PC-9 (cell line): ENCODE measurements around the gene ANKRD24. TPM values are rescaled to one million over a fixed set of nuclear protein-coding genes. Genes with fewer than 3 reads are reported as not detected.

ENCODE experiments used
- BruUV-seq: library from RNA; stranded (reverse); fragments of 400-500 nt; replicated peaks from 2 replicates; lab custom pipeline; 2021; lab: Mats Ljungman, UMichigan
- CTCF ChIA-PET: fragments of 300-600 bp; sonication (Branson Sonifier 250); formaldehyde crosslinking; loops from one replicate; lab custom pipeline; 2022; ENCODE audit warnings: antibody characterized with exemption; lab: Charles Lee
- POLR2A ChIA-PET: fragments of 300-600 bp; sonication (Branson Sonifier 250); formaldehyde crosslinking; loops from one replicate; lab custom pipeline; 2022; ENCODE audit warnings: antibody characterized with exemption; ENCODE audit not compliant: unreplicated experiment; lab: Charles Lee
- DNase-seq, 2 experiments: peaks; one replicate each; pipeline versions ENCODE4 v3.0.0 to v3.0.0-alpha.2; 2015 to 2022; ENCODE audit warnings: mixed read lengths in 1 of 2
- H2AFZ ChIP-seq: fragments of 200-600 bp; sonication (generic); 2 replicates; pipeline ENCODE4 v1.8.1; 2017; ENCODE audit warnings: antibody characterized with exemption
- H3F3A ChIP-seq: fragments of 200-600 bp; sonication (generic); 2 replicates; pipeline ENCODE4 v1.8.1; 2017; ENCODE audit warnings: antibody characterized with exemption, mild to moderate bottlenecking, low read depth; ENCODE audit not compliant: insufficient read depth
- H3K27ac ChIP-seq: fragments of 200-600 bp; sonication (generic); 2 replicates; pipeline ENCODE4 v1.6.1; 2016; ENCODE audit warnings: mixed run types
- H3K27me3 ChIP-seq: fragments of 200-600 bp; sonication (generic); 2 replicates; pipeline ENCODE4 v1.6.1; 2016; ENCODE audit warnings: low read depth, mixed run types; ENCODE audit not compliant: insufficient read depth
- H3K36me3 ChIP-seq: fragments of 200-600 bp; sonication (generic); 2 replicates; pipeline ENCODE4 v1.6.1; 2016; ENCODE audit warnings: low read depth, mixed run types
- H3K4me1 ChIP-seq: fragments of 200-600 bp; sonication (generic); replicated peaks from 2 replicates; pipeline ENCODE4 v1.6.1; 2016; ENCODE audit warnings: mixed run types; ENCODE audit not compliant: insufficient read depth
- H3K4me2 ChIP-seq: fragments of 200-600 bp; sonication (generic); 2 replicates; pipeline ENCODE4 v1.6.1; 2017; ENCODE audit warnings: mixed run types
- H3K4me3 ChIP-seq: fragments of 200-600 bp; sonication (generic); 2 replicates; pipeline ENCODE4 v1.6.1; 2016; ENCODE audit warnings: mixed run types
- H3K79me2 ChIP-seq: fragments of 200-600 bp; sonication (generic); 2 replicates; pipeline ENCODE4 v1.6.1; 2017; ENCODE audit warnings: low read depth, mixed run types
- H3K9me2 ChIP-seq: fragments of 200-600 bp; sonication (generic); 2 replicates; pipeline ENCODE4 v1.8.1; 2017; ENCODE audit warnings: mild to moderate bottlenecking; ENCODE audit not compliant: insufficient read depth
- H3K9me3 ChIP-seq: fragments of 200-600 bp; sonication (generic); 2 replicates; pipeline ENCODE4 v1.8.1; 2016; ENCODE audit warnings: low read depth; ENCODE audit not compliant: insufficient read depth
- H4K20me1 ChIP-seq: fragments of 200-600 bp; sonication (generic); 2 replicates; pipeline ENCODE4 v1.8.1; 2017; ENCODE audit not compliant: insufficient read depth
- EZH2 ChIP-seq: fragments of 200-600 bp; sonication (generic); IDR thresholded peaks from 2 replicates; pipeline ENCODE4 v1.8.0; 2017; ENCODE audit warnings: antibody characterized with exemption, low read depth
- intact Hi-C: fragments of 100-400 bp; cut with micrococcal nuclease; formaldehyde crosslinking; loops from one replicate; pipeline ENCODE4 v1.10.0; 2022; ENCODE audit not compliant: unreplicated experiment
- total RNA-seq: library from RNA; stranded (reverse); gene quantifications from 2 replicates; pipeline ENCODE4 v1.2.3, GENCODE V29; 2021
- TF ChIP-seq, protein P1 (sequence below): fragments of 200-600 bp; sonication (generic); conservative IDR thresholded peaks from 2 replicates; pipeline ENCODE4 v1.6.1; 2017; ENCODE audit warnings: mixed run types, antibody characterized with exemption, mild to moderate bottlenecking, moderate library complexity

ANKRD24 gene
- total RNA-seq, 1 experiment from 2014 or later = 0.79 TPM

DNA sequence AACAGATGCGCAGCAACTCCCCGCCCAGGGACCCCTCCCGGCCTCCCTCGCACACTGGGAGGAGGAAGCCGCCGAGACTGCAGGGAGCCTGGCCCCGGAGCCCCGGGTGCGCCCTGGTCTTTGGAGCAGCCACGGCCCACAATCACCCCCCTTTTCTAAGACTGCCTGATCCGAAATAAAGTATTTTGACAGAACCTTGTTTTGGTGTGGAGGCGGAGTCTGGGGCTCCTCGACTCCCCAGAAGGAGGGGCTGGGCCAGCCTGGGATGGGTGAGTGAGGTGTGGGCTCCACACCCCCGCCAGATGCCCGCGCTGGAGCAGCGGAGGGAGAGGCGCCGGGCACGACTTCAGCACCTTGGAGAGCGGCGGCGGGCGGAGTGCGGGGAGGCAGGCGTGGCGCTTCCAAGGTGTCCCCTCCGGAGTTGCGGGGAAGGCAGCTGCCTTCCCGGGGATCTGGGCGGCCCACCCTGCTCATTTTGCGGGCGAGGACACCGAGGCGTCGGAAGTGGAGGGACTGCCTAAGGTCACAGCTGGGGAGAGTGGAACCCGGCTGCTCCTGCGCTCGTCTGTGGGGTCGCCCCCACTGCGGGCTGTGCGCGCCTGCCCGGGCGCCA is 9.5 kb upstream of the ANKRD24 start:
- intact Hi-C loops = no loop called here
- Histone ChIP-seq H3K36me3 (no peaks in the 10 kb centered on the region), H3K9me2 (no peaks in the 10 kb centered on the region), H2AFZ (no peak overlapping the region), H3K4me3 (no peak overlapping the region), H3K79me2 (no peaks in the 10 kb centered on the region), H3K27ac (no peak overlapping the region), H3K4me1 (no peaks in the 10 kb centered on the region), H3K4me2 (no peak overlapping the region), H4K20me1 (no peaks in the 10 kb centered on the region), H3K9me3 (no peaks in the 10 kb centered on the region), H3F3A (no peaks in the 10 kb centered on the region; the same call in 1 of the 2 replicates), H3K27me3 (peaks cover 24% of the 10 kb centered on the region)
- no TSS peak for BruUV-seq
- peak in 1 of 2 experiments; percentile 51 for DNase-seq
- ChIA-PET POLR2A (no interaction called here), CTCF (no interaction called here)
- TF ChIP-seq, protein P1, sequence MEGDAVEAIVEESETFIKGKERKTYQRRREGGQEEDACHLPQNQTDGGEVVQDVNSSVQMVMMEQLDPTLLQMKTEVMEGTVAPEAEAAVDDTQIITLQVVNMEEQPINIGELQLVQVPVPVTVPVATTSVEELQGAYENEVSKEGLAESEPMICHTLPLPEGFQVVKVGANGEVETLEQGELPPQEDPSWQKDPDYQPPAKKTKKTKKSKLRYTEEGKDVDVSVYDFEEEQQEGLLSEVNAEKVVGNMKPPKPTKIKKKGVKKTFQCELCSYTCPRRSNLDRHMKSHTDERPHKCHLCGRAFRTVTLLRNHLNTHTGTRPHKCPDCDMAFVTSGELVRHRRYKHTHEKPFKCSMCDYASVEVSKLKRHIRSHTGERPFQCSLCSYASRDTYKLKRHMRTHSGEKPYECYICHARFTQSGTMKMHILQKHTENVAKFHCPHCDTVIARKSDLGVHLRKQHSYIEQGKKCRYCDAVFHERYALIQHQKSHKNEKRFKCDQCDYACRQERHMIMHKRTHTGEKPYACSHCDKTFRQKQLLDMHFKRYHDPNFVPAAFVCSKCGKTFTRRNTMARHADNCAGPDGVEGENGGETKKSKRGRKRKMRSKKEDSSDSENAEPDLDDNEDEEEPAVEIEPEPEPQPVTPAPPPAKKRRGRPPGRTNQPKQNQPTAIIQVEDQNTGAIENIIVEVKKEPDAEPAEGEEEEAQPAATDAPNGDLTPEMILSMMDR = no peak
- TF ChIP-seq EZH2 = no peak

DNA sequence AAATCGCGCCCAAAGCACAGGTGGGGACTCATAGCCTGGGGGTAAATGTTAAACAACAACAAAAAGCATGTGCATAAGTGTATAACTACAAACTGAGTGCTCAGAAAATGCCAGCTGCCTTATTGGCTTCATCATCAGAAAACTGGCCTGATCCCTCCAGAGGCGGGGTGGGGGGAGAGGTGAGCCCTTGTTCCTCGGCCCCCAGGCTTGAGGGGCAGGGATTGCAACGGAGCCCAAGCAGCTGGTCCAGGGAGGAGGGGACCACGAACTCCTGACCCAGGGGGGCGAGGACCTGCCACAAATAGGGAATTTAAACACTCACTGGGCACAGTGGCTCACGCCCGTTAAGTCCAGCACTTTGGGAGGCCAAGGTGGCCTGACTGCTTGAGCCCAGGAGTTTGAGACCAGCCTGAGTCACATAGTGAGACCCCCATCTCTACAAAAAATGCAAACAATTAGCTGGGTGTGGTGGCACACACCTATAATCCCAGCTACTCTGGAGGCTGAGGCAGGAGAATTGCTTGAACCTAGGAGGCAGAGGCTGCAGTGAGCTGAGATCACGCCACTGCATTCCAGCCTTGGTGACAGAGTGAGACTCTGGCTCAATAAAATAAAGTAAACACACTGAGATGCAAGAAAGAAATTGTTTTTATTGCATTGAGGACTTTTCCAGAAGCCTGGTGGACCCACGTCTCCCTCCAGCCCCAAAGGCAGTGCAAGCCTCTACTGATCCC is 8.8 kb upstream of the ANKRD24 start:
- peaks cover 24% of the 10 kb centered on the region for H3K27me3 ChIP-seq
- no peaks in the 10 kb centered on the region for H3K79me2 ChIP-seq
- ChIA-PET CTCF (no interaction called here), POLR2A (no interaction called here)
- no peak overlapping the region for H3K27ac ChIP-seq
- no TSS peak for BruUV-seq
- no peaks in the 10 kb centered on the region; the same call in 1 of the 2 replicates for H3F3A ChIP-seq
- no peaks in the 10 kb centered on the region for H3K36me3 ChIP-seq
- no peaks in the 10 kb centered on the region for H4K20me1 ChIP-seq
- H3K9me2 ChIP-seq = no peaks in the 10 kb centered on the region
- H2AFZ ChIP-seq = no peak overlapping the region
- intact Hi-C loops = no loop called here
- no peaks in the 10 kb centered on the region for H3K4me1 ChIP-seq
- H3K9me3 ChIP-seq = no peaks in the 10 kb centered on the region
- no peak for DNase-seq
- H3K4me2 ChIP-seq = no peak overlapping the region
- TF ChIP-seq EZH2 = no peak
- TF ChIP-seq, protein P1 = no peak
- H3K4me3 ChIP-seq = no peak overlapping the region

DNA sequence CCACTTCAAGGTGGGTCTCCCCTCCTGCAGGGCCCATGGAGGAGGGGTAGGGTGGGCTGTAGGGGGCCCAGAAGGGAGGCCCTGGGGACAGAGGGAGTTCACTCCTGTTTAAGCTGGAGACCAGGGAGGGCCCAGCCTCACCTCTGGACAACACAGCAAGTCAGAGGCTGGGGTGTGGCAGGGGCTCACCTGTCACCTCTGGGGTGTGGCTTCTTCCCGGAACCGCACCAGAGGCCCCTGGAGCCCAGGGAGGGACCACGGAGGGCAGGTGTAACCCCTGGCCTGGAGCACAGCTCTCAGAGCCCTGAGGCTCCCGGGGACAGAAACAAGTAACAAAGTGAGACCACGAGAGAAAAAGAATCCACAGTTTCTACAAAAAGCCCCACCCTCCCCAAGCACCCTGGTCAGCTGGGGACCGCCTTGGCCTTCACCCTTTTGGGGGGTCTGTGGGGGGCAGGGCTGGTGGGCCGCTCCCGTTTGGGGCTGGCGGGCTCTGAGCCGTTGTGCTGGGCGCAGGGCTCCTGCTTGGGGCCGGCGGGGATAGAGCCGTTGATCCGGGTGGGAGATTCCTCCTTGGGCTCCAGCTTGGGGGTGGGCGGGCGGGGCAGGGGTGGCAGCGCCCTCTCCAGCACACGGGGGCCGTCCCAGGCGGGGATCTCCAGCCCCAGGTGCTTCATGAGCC is 8.1 kb upstream of the ANKRD24 start:
- POLR2A ChIA-PET = no interaction called here
- CTCF ChIA-PET = no interaction called here
- no peak overlapping the region for H3K4me3 ChIP-seq
- H3K79me2 ChIP-seq = no peaks in the 10 kb centered on the region
- intact Hi-C loops = no loop called here
- H3K27ac ChIP-seq = no peak overlapping the region
- H3K27me3 ChIP-seq = peaks cover 24% of the 10 kb centered on the region
- no peaks in the 10 kb centered on the region; the same call in 1 of the 2 replicates for H3F3A ChIP-seq
- no peak for DNase-seq
- no peaks in the 10 kb centered on the region for H3K4me1 ChIP-seq
- no TSS peak for BruUV-seq
- no peaks in the 10 kb centered on the region for H3K36me3 ChIP-seq
- no peak overlapping the region for H3K4me2 ChIP-seq
- no peaks in the 10 kb centered on the region for H3K9me2 ChIP-seq
- no peaks in the 10 kb centered on the region for H4K20me1 ChIP-seq
- no peak overlapping the region for H2AFZ ChIP-seq
- no peak for TF ChIP-seq EZH2
- TF ChIP-seq, protein P1 = no peak
- no peaks in the 10 kb centered on the region for H3K9me3 ChIP-seq
